Measurements from ENCODE around the gene SEMA7A.

SEMA7A gene

DNA sequence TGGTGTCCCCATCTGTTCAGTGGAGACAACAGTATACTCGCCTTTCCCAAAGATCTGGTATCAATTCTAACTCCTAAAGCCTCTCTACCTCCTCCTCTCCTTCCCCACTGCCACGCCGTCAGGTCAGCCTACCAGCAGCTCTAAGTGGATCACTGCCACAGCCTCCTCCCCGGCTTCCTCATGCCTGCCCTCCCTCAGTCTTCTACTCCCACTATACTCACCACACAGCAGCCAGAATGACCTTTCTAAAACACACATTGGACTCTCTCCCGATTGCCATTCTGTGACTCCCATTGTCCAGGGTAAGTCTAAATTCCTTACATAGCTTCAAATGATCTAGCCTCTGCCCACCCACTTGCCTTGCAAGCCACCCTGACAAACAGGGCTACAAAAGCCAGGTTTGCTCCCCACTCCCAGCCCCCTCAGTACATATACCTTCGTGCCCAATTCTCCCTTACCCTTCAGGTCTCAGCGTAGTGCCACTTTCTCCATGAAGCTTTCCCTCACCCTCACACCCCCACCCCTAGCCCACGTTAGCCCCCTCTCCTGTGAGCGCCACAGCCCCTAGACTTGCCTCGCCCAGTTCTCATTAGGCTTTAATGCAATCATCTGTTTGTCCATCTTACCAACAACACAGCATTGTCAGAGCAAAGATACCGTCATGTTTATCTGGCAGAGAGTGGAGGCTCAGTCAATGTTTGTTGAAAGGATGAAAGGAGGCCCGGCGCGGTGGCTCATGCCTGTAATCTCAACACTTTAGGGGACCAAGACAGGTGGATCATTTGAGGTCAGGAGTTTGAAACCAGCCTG is 9.5 kb upstream of the SEMA7A start:
- no peaks in the 10 kb centered on the region for H3K9me3 Mint-ChIP-seq
- H3K4me1 Mint-ChIP-seq, result peaks cover 10% of the 10 kb centered on the region in 2 donors
- H3K27ac Mint-ChIP-seq, result no peak overlapping the region
- no peaks in the 10 kb centered on the region for H3K27me3 Mint-ChIP-seq
- ATAC-seq (replicated peaks), result no peak
- H3K4me3 Mint-ChIP-seq, result no peak overlapping the region
- H3K36me3 Mint-ChIP-seq, result peaks cover 26 to 28% of the 10 kb centered on the region in 2 donors
- DNase-seq, result no peak

DNA sequence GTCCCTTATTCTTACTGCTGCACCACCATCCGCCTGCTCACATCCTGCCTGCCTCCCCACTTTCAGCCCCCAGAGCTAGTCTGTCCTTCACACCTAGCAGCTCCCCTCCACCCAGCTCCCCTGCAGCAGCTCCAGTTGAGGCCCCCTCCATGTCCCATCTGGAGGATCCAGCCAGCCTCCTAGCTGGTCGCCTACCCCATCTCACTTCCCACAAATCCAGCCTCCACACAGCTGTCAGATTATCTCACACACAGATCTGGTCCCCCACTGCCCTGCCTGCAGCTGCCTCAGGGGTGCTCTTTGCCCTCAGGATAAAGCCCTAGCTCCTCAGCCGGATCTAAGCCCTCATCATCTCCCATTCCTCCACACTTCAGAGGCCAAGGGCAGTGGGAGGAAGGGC is 8.8 kb upstream of the SEMA7A start:
- Mint-ChIP-seq H3K4me3 (no peak overlapping the region), H3K27me3 (no peaks in the 10 kb centered on the region), H3K36me3 (peaks cover 19 to 22% of the 10 kb centered on the region in 2 donors), H3K4me1 (peaks cover 12 to 16% of the 10 kb centered on the region in 2 donors), H3K9me3 (no peaks in the 10 kb centered on the region), H3K27ac (no peak overlapping the region)
- ATAC-seq (replicated peaks) (no peak), DNase-seq (no peak)

DNA sequence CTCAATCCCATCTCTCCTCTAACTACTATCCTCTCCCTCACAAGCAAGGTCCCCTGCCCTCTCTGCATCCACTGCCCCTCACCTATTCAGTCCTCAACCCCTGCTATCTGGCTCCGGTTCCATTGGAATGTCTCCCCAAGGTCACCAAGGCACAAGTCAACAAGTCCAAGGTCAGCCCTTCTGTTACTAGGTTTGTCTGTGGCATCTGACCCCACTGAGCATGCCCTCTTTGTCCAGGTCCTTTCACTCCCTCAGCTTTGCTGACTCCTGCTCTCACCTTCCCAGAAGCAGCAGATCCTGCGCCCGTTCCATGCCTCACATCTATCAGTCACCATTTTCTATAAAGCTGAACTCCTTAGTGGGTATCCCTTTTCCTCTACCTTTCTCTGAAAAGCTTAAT is 8.3 kb upstream of the SEMA7A start:
- Mint-ChIP-seq H3K27me3 (no peaks in the 10 kb centered on the region), H3K9me3 (no peaks in the 10 kb centered on the region), H3K27ac (peak overlapping the region; percentile 20), H3K4me1 (peaks cover 14 to 20% of the 10 kb centered on the region in 2 donors), H3K36me3 (peaks cover 19% of the 10 kb centered on the region in 2 donors), H3K4me3 (no peak overlapping the region)
- no peak for DNase-seq
- ATAC-seq (replicated peaks), result no peak

DNA sequence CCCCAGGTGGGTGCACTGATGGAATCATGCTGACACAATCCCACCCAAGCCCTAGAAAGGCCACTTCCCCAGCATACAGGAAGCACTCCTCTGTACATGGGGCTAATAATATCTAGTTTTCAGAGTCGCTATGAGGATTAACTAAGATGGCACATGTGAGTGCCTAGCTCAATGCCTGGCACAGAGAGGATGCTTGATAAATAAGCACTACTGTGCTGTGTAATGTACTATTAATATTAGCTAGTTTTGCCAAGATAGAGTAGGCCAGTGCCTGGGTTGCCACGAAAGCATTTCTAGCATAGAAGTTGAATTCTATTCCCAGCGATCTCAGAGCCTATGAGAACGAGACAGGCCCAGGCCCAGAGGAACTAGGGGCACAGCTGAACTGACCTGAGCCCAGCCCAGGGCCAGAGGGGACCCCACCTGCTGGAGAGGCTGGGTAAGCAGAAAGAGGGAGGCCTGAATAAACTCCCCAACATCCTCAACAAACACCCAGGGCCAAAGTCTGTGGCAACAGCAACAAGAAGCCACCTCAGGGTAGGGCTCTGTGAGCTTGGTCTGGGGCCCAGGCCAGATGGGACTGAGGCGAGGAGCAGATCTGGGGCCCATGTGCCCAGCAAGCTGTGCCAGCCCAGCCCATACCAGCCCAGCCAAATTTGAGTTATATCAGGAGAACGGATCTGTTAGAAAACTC is 7.6 kb upstream of the SEMA7A start:
- Mint-ChIP-seq H3K4me1 (peaks cover 20 to 26% of the 10 kb centered on the region in 2 donors), H3K27me3 (no peaks in the 10 kb centered on the region), H3K9me3 (no peaks in the 10 kb centered on the region), H3K4me3 (no peak overlapping the region), H3K36me3 (peaks cover 15% of the 10 kb centered on the region in 2 donors), H3K27ac (no peak overlapping the region)
- DNase-seq (no peak), ATAC-seq (replicated peaks) (no peak)

DNA sequence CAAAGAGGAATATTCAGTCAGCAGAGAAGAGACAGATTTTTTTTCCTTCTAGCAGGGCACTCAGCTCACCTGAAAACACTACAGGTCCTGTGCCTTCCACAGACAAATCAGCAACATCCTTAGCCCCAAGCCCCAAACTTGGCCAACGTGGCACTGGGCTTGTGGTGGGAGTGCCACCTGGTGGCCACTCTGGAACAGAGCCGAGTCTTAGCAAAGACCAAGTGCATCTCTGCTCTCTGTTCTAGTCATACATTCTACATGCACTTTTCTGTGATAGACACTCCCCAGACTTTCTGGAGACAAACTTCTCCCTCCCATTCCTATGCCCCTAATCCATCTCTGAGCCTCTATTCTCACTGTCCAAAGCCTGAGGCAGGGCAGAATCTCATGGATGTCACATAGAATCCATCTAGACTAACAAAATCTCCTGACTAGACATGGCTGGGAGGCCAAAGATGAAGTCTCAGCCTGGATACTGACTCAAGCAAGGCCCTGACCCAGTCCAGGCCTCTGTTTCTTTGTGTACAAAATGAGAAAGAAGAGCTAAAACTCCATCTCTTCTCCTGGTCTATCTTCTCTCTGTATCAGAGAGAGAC is 5.1 kb upstream of the SEMA7A start:
- peak overlapping the region in 1 of 2 donors; percentile 22 for H3K4me3 Mint-ChIP-seq
- no peaks in the 10 kb centered on the region for H3K27me3 Mint-ChIP-seq
- no peaks in the 10 kb centered on the region for H3K9me3 Mint-ChIP-seq
- peak overlapping the region; percentile 84 for H3K27ac Mint-ChIP-seq
- DNase-seq, result peak; percentile 72
- H3K36me3 Mint-ChIP-seq, result peaks cover 1 to 3% of the 10 kb centered on the region in 2 donors
- ATAC-seq (replicated peaks), result peak; percentile 73 to 74
- H3K4me1 Mint-ChIP-seq, result peaks cover 45 to 52% of the 10 kb centered on the region in 2 donors

DNA sequence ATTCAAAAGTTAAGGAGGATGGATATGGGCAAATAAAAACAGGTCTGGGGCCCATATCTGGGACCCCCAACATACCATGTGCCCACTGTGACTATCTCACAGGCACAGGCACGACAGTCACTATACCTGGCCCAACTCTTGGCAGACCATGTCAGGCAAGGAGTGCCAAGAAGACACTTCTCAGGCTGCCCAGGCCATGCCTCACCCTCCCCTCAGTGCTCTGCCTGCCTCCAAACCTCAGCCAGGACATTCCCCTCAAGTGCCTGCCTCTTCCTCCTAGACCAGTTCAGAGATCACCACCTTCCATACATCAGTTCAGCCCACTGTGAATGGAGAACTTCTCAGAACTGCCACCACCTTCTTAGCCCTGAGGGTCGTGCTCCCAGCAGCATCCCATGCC is 4.4 kb upstream of the SEMA7A start:
- peaks cover 3 to 4% of the 10 kb centered on the region in 2 donors for H3K36me3 Mint-ChIP-seq
- peak overlapping the region; percentile 84 for H3K27ac Mint-ChIP-seq
- peaks cover 44 to 52% of the 10 kb centered on the region in 2 donors for H3K4me1 Mint-ChIP-seq
- no peaks in the 10 kb centered on the region for H3K9me3 Mint-ChIP-seq
- peak overlapping the region in 1 of 2 donors; percentile 22 for H3K4me3 Mint-ChIP-seq
- DNase-seq (no peak), ATAC-seq (replicated peaks) (no peak)
- no peaks in the 10 kb centered on the region for H3K27me3 Mint-ChIP-seq

DNA sequence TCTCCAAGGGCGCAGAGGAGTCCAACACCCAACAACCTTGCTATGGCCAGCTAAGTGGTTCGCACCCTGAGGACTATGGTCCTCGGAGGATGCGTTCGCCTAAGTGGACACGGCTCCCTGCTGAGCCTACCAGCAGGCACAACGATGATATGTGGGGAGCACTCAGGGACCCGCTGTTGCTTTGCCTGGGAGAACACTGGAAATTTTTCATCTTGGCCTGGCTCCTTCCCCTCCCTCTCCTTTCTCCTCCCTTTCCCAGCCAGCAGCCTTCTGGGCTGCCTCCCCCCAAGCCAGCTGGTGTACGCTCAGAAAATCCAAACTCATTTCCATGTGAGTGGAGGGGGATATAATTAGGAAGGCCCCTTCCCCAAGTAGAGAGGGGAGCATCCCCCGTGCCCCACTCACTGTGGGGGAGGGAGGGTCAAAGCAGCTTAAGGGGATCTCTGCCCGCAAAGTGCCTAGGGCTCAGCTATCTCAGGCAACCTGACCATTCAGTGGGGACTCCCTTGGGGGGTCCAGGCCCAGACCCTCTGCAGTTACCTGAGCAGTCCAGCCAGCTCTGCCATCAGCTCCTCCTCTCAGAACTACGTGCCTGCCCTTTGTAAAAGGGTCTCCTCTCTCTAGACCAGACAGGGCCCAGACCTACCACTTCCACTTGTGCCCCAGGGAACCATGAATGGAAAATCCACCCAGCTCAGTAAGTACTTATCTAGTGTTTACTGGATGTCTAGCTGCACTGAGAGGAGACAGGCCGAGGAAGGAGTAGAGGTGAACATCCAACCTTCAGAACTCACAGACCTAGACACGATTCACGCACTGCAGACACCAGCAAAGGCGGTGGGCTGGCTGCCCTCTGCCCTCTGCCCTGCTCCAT is 742 bp upstream of the SEMA7A start:
- DNase-seq, result no peak
- H3K36me3 Mint-ChIP-seq, result peaks cover 37% of the 10 kb centered on the region in 2 donors
- peak overlapping the region; percentile 99 for H3K27ac Mint-ChIP-seq
- no peaks in the 10 kb centered on the region for H3K9me3 Mint-ChIP-seq
- peaks cover 58 to 82% of the 10 kb centered on the region in 2 donors for H3K4me1 Mint-ChIP-seq
- no peaks in the 10 kb centered on the region for H3K27me3 Mint-ChIP-seq
- peak overlapping the region; percentile 91 to 92 for H3K4me3 Mint-ChIP-seq
- ATAC-seq (replicated peaks), result peak; percentile 4 to 6

DNA sequence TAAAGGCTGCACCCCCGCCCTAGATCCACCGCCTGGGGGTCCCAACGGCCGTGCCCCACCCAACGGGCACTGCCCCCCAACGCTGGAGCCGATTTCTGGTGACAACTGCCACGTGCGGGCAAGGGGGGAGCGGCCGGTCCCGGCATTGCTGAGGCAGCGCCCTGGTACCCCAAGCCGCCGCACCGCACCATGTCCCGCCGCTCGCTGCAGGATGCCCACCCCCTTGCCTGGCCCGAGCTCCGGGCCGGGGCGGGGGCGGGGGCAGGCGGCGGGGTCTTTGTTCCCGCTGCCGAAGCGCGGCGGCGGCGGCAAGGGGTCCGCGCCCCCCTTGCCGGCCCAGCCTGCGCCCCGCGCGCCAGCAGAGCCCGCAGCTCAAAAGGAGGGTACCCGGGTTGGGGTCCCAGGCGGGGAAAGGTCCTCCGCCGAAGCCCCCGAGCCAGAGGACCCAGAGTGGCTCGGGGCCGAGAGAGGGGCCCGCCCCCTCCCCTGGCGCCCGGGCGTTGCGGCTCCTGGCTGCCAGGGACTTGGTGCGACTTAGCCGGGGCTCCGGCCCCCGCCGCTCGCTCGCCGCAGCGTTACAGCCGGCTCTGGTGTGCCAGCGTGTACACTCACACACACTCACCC is 678 bp downstream of the SEMA7A start:
- no peak for DNase-seq
- Mint-ChIP-seq H3K36me3 (peaks cover 49 to 52% of the 10 kb centered on the region in 2 donors), H3K4me1 (peaks cover 62 to 84% of the 10 kb centered on the region in 2 donors), H3K27ac (peak overlapping the region; percentile 96), H3K27me3 (no peaks in the 10 kb centered on the region), H3K9me3 (no peaks in the 10 kb centered on the region), H3K4me3 (peak overlapping the region; percentile 91 to 94)
- ATAC-seq (replicated peaks), result no peak

DNA sequence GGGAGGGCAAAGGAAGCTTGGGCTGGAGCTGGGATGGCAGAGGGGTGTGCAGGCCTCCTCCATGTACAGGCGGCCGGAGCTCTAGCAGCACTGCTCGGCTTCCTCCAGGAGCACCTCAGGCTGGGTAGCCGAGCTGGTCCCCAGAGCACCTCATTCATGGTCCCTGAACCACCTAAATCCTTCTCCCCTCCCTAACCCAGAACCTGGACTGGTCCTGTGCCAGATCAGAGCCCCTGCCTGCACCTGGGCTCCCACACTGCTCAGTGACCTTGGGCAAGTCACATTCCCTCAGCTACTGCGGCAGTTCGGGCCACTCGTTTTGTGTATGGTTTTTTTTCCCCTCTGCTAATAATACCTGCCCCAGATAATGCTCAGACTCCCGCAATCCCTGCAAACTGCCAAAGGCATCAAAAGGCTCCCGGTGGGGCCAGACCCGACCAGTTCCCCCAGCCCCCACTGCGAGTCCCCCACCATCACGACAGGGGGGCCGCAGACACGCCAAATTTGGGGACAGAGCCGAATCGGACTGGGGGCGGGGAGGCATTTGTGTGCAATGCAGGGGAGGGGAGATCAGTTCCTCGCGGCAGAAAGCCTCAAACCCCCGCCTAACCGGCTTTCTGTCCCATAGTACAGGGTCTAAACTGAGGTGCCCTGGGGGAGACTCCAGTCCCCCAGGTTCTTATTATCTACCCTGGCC is 1.3 kb downstream of the SEMA7A start:
- Mint-ChIP-seq H3K36me3 (peaks cover 55 to 58% of the 10 kb centered on the region in 2 donors), H3K4me3 (peak overlapping the region; percentile 91 to 94), H3K4me1 (peaks cover 69 to 87% of the 10 kb centered on the region in 2 donors), H3K27ac (peak overlapping the region; percentile 96), H3K9me3 (no peaks in the 10 kb centered on the region), H3K27me3 (no peaks in the 10 kb centered on the region)
- no peak for DNase-seq
- ATAC-seq (replicated peaks), result no peak

DNA sequence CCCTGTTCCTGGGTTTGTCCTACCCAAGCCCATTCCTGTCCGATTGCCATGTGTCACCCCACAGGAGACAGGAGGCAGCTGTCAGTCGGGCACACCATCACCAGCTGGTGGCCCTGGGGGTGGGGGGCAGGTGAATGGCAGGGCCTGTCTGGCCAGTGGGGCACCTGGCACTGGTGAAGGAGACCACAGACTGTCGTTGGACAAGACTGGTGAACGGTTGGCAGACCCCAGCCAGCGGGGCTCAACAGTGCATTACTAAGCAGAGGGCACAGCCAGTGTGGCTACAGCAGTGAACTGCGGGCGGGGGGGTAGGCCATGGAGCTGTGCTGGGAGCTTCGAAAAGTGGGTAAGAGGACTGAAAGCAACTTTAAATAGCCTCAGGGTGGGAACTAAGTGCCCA is 2.1 kb downstream of the SEMA7A start:
- H3K9me3 Mint-ChIP-seq, result no peaks in the 10 kb centered on the region
- H3K4me3 Mint-ChIP-seq, result peak overlapping the region; percentile 91 to 94
- H3K4me1 Mint-ChIP-seq, result peaks cover 71 to 87% of the 10 kb centered on the region in 2 donors
- no peak for DNase-seq
- peaks cover 61 to 66% of the 10 kb centered on the region in 2 donors for H3K36me3 Mint-ChIP-seq
- no peaks in the 10 kb centered on the region for H3K27me3 Mint-ChIP-seq
- no peak for ATAC-seq (replicated peaks)
- peak overlapping the region; percentile 96 for H3K27ac Mint-ChIP-seq

DNA sequence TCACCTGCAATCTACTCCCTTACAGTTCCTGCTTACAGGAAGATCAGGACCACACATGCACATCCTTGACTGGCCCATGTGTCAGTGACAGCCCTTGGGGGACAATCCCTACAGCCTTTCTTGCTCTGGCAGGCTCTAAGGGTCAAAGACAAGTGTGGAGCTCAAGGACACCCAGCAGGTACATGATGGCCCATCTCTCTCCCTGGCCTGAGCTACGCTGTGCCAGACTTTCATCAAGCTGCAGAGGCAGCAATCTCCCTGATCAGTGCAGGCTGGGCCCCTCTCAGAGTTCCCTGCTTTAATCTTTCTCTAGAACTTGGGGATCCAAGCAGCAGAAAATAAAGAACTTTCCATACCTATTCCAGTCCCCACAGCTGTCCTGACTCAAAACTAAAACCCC is 2.6 kb downstream of the SEMA7A start:
- Mint-ChIP-seq H3K4me3 (peak overlapping the region; percentile 91 to 94), H3K4me1 (peaks cover 71 to 87% of the 10 kb centered on the region in 2 donors), H3K36me3 (peaks cover 67 to 71% of the 10 kb centered on the region in 2 donors), H3K9me3 (no peaks in the 10 kb centered on the region), H3K27me3 (no peaks in the 10 kb centered on the region), H3K27ac (peak overlapping the region; percentile 96)
- ATAC-seq (replicated peaks), result no peak
- DNase-seq, result no peak

DNA sequence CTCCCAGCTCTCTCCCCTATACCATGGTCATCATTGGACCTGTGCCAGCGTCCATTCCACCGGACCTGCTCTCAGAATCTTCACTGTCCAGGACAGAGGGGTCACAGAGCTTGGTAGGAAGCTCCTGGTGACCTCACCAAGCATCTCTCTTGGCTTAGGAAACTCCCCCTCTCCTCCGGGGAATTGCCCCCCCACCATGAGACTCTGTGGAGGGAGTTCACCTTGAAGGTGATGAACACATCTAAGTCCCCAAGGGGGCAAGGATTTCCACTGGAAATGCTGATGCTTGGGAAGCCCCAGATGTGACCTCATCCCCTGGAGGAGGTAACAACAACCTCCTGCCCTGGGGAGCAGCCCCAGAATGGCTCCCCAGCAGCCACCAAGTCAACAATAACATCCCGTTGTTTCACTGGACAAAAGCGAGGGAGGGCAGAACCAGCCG is 3.2 kb downstream of the SEMA7A start:
- Mint-ChIP-seq H3K27ac (peak overlapping the region; percentile 96), H3K4me1 (peaks cover 71 to 87% of the 10 kb centered on the region in 2 donors), H3K36me3 (peaks cover 72 to 77% of the 10 kb centered on the region in 2 donors), H3K27me3 (no peaks in the 10 kb centered on the region), H3K9me3 (no peaks in the 10 kb centered on the region), H3K4me3 (peak overlapping the region; percentile 91 to 94)
- peak; percentile 66 for DNase-seq
- peak; percentile 6 to 19 for ATAC-seq (replicated peaks)

Measured in stimulated activated naive B cell treated with anti-CD40 and anti-IgM and Interleukin-4, amounts not matched to agents 10 μg/mL and 1 μg/mL and 100 μg/mL, for 72 hours (primary cell).